Measurements from ENCODE around the gene LMF1.
"Not testable (repeated sequence)": the region's sequence is repeated elsewhere in the genome, so short reads cannot be mapped to it uniquely, and the experiment has no call there.

Gene LMF1

DNA sequence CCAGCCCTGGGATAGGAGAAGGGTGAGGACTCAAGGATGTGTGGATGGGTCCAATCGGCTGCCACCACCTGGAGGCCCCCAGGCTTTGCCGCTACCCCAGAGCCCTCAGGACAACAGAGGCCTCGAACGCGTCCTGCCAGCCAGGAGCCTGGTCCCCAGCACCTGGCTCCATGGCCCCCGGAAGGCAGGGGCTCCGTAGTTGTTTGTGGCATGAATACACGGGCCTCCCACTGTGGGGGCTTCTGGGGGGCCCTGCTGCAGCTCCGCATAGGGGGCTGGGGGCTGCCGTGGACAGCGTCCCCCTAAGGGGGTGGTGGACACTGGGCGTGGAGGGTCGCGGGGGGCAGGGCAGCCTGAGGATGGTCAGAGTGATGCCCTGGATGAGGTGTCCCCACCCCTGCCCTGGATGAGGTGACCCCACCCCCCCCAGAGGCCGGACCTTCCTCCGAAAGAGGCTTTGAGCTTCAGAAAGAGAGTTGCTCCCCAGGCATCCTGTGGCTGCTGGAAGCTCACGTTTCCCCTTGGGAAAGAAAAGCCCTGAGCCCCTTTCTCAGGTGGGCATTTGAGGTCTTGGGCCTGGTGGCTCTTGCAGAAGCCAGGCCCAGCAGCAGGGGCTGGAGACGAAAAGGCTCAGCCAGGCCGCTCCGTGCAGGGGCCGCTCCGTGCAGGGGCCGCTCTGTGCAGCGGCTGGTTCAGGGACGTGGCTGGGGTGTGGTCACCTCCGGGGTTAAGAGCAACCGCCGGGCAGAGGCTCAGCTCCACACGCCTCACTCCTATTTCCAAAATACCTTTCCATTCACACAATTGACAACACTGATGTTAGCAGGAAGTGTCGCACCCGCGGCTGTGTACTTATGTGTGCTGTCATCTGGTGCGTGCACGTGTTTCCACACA, 130.0 kb downstream of the LMF1 start:
- Histone ChIP-seq H3K36me3 (ENCODE audit: insufficient read depth, low read length) (no peaks in the 10 kb centered on the region), H3K4me1 (ENCODE audit: insufficient read depth, low read length) (peaks cover 12% of the 10 kb centered on the region), H3K27me3 (ENCODE audit: insufficient read depth, low read length) (no peaks in the 10 kb centered on the region), H2AFZ (ENCODE audit: low read depth, low read length) (no peak overlapping the region), H3K9me3 (ENCODE audit: low read length) (peaks cover 6% of the 10 kb centered on the region), H3K4me3 (ENCODE audit: low read length) (no peak overlapping the region)

DNA sequence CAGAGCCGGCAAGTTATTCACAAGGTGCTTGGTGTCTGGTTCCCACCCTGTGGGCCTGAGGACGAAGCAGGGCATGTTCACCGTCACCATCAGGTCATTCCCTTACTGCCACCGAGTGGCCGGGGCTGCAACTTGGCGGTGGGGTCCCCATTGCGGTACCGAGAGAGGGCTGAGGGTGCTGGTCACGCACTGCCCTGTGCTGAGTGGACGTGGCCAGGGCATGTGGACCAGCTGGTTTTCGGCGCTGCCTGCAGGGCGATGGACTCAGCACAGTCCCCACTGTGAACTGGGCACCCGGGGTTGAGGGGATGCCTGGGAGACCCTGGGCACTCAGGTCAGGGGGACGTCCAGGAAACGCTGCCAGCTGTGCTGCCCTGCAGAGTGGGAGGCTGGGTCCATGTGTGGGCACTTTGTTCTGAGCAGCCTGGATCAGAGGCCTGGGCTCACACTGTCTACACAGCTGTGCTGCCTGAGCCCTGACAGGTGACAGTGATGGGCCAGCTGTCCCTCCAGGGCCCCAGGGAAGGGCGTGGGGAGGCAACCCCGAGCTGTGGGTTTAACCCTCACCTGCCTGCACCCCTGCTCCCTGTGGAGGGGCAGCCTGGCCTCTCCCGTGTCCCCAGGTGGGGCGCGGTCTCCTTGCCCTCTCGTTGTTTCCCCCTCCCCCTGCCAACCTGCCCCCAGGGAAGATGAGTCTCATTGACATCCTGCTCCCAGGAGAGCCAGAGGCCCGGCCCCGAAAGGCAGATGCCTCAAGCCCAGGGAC, 131.0 kb downstream of the LMF1 start:
- peaks cover 12% of the 10 kb centered on the region for H3K4me1 ChIP-seq (ENCODE audit: insufficient read depth, low read length)
- no peaks in the 10 kb centered on the region for H3K27me3 ChIP-seq (ENCODE audit: insufficient read depth, low read length)
- no peak overlapping the region for H2AFZ ChIP-seq (ENCODE audit: low read depth, low read length)
- H3K9me3 ChIP-seq (ENCODE audit: low read length) = peaks cover 10% of the 10 kb centered on the region
- no peak overlapping the region for H3K4me3 ChIP-seq (ENCODE audit: low read length)
- no peaks in the 10 kb centered on the region for H3K36me3 ChIP-seq (ENCODE audit: insufficient read depth, low read length)

DNA sequence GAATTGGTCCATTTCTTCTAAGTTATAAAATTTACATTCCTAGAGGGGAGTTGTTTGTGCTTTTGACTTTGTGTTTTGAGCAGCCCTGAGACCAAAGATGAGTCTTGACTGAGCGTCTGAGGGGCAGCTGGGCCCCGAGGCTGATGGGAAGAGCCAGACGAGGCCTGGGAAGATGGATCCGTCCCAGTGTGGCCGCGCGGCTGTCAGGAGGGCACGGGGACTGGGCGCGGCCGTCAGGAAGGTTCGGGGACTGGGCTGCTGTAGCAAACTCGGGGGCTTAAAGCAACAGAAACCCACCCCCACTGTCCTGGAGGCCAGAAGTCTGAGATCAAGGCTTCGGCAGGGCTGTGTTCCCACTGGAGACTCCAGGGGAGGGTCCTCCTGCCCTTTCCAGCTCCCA, 132.0 kb downstream of the LMF1 start:
- Histone ChIP-seq H3K4me3 (ENCODE audit: low read length) (no peak overlapping the region), H3K9me3 (ENCODE audit: low read length) (peaks cover 8% of the 10 kb centered on the region), H3K36me3 (ENCODE audit: insufficient read depth, low read length) (no peaks in the 10 kb centered on the region), H2AFZ (ENCODE audit: low read depth, low read length) (no peak overlapping the region), H3K27me3 (ENCODE audit: insufficient read depth, low read length) (no peaks in the 10 kb centered on the region), H3K4me1 (ENCODE audit: insufficient read depth, low read length) (peaks cover 12% of the 10 kb centered on the region)

DNA sequence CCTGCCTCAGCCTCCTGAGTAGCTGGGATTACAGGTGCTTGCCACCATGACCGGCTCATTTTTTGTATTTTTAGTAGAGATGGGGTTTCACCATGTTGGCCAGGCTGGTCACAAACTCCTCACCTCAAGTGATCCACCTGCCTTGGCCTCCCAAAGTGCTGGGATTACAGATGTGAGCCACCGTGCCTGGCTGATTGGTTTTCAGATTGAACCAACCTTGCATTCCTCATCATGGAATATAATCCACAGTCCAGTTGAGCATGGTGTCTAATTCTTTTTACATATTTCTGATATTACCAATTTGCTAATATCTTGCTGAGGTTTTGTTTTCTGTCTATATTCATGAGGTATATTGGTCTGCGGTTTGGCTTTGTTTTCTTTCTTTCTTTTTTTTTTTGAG, 134.0 kb downstream of the LMF1 start:
- H2AFZ ChIP-seq (ENCODE audit: low read depth, low read length); H3K4me1 ChIP-seq (ENCODE audit: insufficient read depth, low read length); H3K36me3 ChIP-seq (ENCODE audit: insufficient read depth, low read length); H3K27me3 ChIP-seq (ENCODE audit: insufficient read depth, low read length); H3K9me3 ChIP-seq (ENCODE audit: low read length); H3K4me3 ChIP-seq (ENCODE audit: low read length): not testable (repeated sequence)

DNA sequence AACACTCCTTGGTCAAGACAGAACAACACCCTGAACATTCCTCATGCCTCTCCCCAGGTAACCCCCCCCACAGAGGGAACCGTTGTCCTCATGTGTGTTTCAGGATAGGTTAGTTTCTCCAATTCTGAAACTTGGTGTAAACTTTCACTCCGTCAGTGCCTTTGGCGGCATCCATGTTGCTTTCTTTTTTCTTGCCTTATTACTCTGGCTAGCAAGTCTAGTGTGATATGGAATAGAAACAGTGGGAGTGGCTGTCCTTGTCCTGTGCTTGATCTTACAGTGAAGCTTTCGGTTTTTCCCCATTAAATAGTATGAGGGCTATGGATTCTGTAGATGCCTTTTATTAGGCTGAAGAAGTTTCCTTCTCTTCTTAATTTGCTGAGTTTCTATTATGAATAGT, 134.6 kb downstream of the LMF1 start:
- Histone ChIP-seq H3K4me1 (ENCODE audit: insufficient read depth, low read length) (no peaks in the 10 kb centered on the region), H3K4me3 (ENCODE audit: low read length) (no peak overlapping the region), H2AFZ (ENCODE audit: low read depth, low read length) (no peak overlapping the region), H3K9me3 (ENCODE audit: low read length) (peaks cover 8% of the 10 kb centered on the region), H3K36me3 (ENCODE audit: insufficient read depth, low read length) (no peaks in the 10 kb centered on the region), H3K27me3 (ENCODE audit: insufficient read depth, low read length) (no peaks in the 10 kb centered on the region)

DNA sequence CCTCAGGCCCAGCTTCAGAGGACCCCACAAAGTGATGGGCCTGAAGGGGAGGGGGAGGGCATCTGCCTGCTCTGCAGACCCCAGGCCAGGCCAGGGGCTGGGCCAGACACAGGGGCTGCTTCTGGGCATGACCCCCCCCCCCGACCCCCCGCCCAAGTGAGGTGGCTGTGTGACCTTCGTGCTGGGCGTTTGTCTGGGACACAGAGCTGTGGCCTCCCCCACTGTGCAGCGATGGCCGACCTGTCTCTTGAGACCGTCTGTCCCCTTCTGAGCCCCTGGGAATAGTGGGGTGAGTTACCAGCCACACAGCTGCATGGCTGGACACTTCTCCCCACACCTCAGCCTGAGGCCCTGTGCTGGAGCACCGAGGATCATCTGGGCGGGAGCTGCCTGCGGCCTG, 135.4 kb downstream of the LMF1 start:
- Histone ChIP-seq H3K27me3 (ENCODE audit: insufficient read depth, low read length) (no peaks in the 10 kb centered on the region), H3K36me3 (ENCODE audit: insufficient read depth, low read length) (no peaks in the 10 kb centered on the region), H3K4me1 (ENCODE audit: insufficient read depth, low read length) (no peaks in the 10 kb centered on the region), H2AFZ (ENCODE audit: low read depth, low read length) (no peak overlapping the region), H3K9me3 (ENCODE audit: low read length) (peaks cover 11% of the 10 kb centered on the region), H3K4me3 (ENCODE audit: low read length) (no peak overlapping the region)

DNA sequence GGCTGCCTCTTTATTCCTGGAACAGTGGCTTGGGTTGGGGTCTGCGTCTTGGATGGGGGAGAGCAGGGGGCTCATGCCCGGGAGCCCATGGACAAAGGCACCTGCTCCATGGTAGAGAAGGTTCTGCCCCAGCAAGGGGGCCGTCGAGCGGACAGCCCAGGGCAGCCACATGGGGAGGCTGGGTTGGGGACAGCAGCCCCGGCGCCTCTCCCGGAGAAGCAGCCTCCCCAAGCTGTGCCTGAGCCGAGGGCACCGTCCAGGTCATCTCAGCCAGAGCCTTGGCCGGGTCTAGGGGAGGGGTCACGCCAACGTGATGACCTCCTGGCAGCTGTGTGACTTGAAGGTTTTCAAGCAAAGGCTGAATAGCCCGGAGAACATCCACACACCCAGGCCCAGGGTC, 137.4 kb downstream of the LMF1 start:
- Histone ChIP-seq H3K4me3 (ENCODE audit: low read length) (no peak overlapping the region), H2AFZ (ENCODE audit: low read depth, low read length) (no peak overlapping the region), H3K9me3 (ENCODE audit: low read length) (peaks cover 13% of the 10 kb centered on the region), H3K27me3 (ENCODE audit: insufficient read depth, low read length) (peaks cover 5% of the 10 kb centered on the region), H3K36me3 (ENCODE audit: insufficient read depth, low read length) (no peaks in the 10 kb centered on the region), H3K4me1 (ENCODE audit: insufficient read depth, low read length) (no peaks in the 10 kb centered on the region)

DNA sequence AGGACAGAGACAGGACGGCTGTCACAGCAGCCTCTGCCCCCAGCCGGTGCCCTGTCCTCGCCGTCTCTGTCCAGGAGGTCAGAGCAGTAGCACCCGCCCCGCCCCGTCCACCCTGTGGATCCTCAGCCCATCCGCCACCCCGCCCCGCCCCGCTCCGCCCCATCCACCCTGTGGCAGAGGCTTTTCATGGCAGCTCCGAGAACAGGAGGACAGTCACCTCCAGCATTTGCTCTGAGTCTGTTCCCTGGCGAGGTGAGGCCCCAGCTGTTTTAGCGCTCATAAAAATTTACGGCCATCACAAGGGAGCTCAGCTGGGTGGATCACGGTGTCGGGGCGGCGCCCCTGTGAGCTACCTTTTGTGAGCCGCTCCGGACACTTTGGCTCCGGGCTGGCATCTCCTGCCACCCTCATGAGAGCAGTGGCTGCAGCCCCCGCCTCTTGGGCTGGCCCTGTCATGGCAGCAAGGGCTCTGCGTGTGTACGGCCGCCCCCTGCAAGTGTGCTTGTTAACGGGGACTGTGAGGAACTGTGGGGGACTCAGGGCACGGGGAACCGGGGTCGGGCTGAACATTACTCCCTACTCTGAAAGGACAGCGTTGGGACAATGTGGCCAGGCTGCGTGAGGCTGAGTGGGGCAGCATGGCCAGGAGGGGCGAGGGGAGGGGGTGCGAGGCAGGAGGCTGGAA, 138.0 kb downstream of the LMF1 start:
- Histone ChIP-seq H3K27me3 (ENCODE audit: insufficient read depth, low read length) (peaks cover 9% of the 10 kb centered on the region), H2AFZ (ENCODE audit: low read depth, low read length) (no peak overlapping the region), H3K4me3 (ENCODE audit: low read length) (no peak overlapping the region), H3K4me1 (ENCODE audit: insufficient read depth, low read length) (no peaks in the 10 kb centered on the region), H3K9me3 (ENCODE audit: low read length) (peaks cover 13% of the 10 kb centered on the region), H3K36me3 (ENCODE audit: insufficient read depth, low read length) (no peaks in the 10 kb centered on the region)

DNA sequence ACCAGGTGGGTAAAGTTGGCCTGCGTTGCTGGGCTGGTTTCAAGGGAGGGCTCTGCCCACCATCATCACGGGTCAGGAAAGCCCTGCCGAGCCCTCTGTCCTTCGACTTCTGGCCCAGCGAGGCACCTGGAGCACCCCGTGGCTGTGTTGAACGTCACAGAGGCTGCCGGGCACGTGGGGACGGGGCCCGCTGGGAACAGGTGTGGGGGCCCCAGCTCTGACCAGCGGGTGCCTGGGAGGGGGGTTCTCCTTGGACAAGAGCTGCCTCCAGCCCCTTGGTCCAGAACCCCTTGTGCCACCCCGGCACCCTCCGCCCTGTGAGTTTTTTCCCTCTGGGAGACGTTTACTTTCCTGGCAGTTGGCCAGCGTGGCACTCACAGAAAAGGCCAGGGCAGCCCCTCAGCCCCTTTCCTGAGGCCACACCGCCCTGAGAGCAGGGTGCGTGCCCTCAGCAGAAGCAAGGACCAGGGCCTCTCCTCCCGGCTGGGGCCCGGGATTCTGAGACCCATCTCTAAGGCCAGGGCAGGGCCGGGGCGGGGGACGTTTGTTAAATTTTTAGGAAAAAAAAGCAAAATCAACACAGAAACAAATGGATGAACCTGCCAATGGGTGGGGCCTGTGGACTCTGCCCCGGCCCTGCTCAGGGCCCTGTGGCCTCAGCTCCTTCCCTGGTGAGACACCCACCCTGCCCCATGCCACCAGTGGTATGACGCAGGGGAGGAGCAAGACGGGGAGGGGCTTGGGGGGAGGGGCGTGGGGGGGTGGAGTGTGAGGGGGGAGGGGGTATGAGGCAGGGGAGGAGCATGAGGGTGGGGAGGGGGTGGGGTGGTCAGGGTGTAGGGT, 139.0 kb downstream of the LMF1 start:
- Histone ChIP-seq H3K4me1 (ENCODE audit: insufficient read depth, low read length) (no peaks in the 10 kb centered on the region), H3K36me3 (ENCODE audit: insufficient read depth, low read length) (no peaks in the 10 kb centered on the region), H3K27me3 (ENCODE audit: insufficient read depth, low read length) (peaks cover 17% of the 10 kb centered on the region), H3K9me3 (ENCODE audit: low read length) (peaks cover 13% of the 10 kb centered on the region), H2AFZ (ENCODE audit: low read depth, low read length) (no peak overlapping the region), H3K4me3 (ENCODE audit: low read length) (no peak overlapping the region)

DNA sequence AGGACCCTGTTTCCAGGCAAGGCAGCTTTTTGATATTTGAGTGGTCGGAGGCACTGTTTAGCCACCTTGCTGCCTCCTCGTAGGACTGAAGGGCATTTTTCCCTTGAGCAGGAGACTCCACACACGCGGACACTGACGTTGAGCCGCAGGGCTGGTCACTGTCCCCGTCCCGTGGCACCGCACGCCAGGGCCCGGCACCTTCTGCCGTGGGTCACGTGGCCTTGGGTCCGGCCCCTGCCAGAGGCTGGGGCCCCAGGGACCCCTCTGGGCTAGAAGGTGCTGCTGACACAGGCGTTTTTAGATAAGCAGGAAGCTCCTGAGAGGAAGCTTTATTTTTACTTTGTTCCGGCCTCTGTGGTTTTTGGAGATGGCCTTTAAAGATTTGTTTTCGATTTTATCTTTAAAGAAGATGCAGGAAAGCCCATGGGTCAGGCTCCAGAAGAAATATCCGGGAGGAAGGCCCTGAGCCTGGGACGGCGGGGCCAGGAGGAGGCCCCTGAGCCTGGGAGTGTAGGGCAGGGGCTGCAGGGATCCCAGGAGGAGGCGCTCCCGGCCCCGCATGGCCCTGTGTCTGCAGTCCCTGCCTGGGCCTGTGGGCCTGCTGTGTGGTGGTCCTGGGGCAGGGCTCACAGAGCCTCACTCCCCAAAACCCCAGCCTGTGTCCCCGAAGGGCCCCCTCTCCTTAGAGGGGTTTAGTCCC, 139.8 kb downstream of the LMF1 start:
- Histone ChIP-seq H3K27me3 (ENCODE audit: insufficient read depth, low read length) (peaks cover 17% of the 10 kb centered on the region), H3K4me1 (ENCODE audit: insufficient read depth, low read length) (no peaks in the 10 kb centered on the region), H3K36me3 (ENCODE audit: insufficient read depth, low read length) (no peaks in the 10 kb centered on the region)

DNA sequence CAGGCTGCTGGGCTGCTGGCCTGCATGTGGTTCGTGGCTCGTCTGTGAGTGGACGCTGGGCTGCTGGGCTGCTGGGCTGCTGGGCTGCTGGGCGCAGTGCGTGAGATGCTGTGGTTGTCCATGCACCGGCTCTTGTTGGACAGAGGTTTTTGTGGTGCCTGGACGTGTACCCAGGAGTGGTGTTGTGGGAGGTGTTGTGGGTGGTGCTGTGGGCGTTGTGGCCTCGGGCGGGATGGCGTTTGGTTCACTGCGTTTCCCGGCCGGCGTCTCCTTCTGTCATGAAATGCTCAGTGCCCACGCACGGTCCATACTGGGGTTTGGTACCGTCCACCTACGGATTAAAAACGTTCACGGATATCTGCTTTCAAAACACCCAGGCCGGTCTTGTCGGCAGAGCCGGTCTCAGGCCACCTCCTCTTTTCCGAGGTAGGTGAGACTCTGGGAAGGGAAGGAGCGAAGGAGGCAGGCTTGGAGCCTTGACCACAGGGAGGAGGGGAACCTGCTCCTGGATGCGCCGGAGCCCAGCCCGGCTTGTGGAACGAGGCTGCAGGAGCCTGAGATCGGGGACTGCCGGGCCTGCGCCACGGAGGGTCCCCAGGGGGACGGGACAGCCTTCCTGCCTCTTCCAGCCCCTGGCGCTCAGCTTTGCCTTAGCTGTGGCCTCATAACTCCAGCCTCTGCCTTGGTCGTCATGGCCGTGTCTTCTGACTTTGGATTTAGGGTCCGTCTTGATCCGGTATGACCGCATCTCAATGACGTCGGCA, 140.5 kb downstream of the LMF1 start:
- Histone ChIP-seq H3K4me3 (ENCODE audit: low read length) (no peak overlapping the region), H3K27me3 (ENCODE audit: insufficient read depth, low read length) (peaks cover 17% of the 10 kb centered on the region), H3K9me3 (ENCODE audit: low read length) (peaks cover 5% of the 10 kb centered on the region), H3K36me3 (ENCODE audit: insufficient read depth, low read length) (no peaks in the 10 kb centered on the region), H2AFZ (ENCODE audit: low read depth, low read length) (no peak overlapping the region), H3K4me1 (ENCODE audit: insufficient read depth, low read length) (no peaks in the 10 kb centered on the region)

More for the DNA sequence above, 139.8 kb downstream of the LMF1 start:
- Histone ChIP-seq H3K4me3 (ENCODE audit: low read length) (no peak overlapping the region), H3K9me3 (ENCODE audit: low read length) (peaks cover 11% of the 10 kb centered on the region), H2AFZ (ENCODE audit: low read depth, low read length) (no peak overlapping the region)
